Panc1 (cell line): ENCODE results near the gene PPEF1. TPM values are rescaled to one million over a fixed set of nuclear protein-coding genes. Genes with fewer than 3 reads are reported as not detected.

Source experiments
- ATAC-seq: fragments of 200-7000 bp; cut with Tn5 transposase; 2 replicates; pipeline ENCODE4 v1.9.1; 2020; ENCODE audit warnings: mild to moderate bottlenecking, moderate library complexity
- BruUV-seq: library from RNA; stranded (reverse); fragments of 400-500 nt; replicated peaks from 2 replicates; lab custom pipeline; 2021; lab: Mats Ljungman, UMichigan
- CTCF ChIA-PET: fragments of 300-600 bp; sonication (Branson Sonifier 250); formaldehyde crosslinking; loops from one replicate; lab custom pipeline; 2022; ENCODE audit warnings: antibody characterized with exemption; lab: Charles Lee
- POLR2A ChIA-PET: fragments of 300-600 bp; sonication (Branson Sonifier 250); formaldehyde crosslinking; loops from one replicate; lab custom pipeline; 2022; ENCODE audit warnings: antibody characterized with exemption; lab: Charles Lee
- DNase-seq: peaks from one replicate; pipeline ENCODE4 v3.0.0-alpha.2; 2010; ENCODE audit warnings: low read depth, low spot score
- H3K27ac ChIP-seq: 2 replicates; pipeline ENCODE4 v1.5.1; 2011; ENCODE audit warnings: mild to moderate bottlenecking, low read length, inconsistent platforms
- H3K27me3 ChIP-seq: fragments of 200-500 bp; sonication (Bioruptor generic); 2 replicates; pipeline ENCODE4 v1.6.0; 2014; ENCODE audit warnings: low read length, inconsistent platforms; ENCODE audit not compliant: control insufficient read depth, insufficient read depth
- H3K36me3 ChIP-seq: fragments of 200-500 bp; sonication (Bioruptor generic); 2 replicates; pipeline ENCODE4 v1.5.1; 2014; ENCODE audit warnings: inconsistent platforms, mild to moderate bottlenecking, low read length, moderate library complexity; ENCODE audit not compliant: control insufficient read depth, insufficient read depth
- H3K4me1 ChIP-seq: 2 replicates; pipeline ENCODE4 v1.5.1; 2011; ENCODE audit warnings: inconsistent platforms, mild to moderate bottlenecking, low read length, moderate library complexity; ENCODE audit not compliant: control insufficient read depth, insufficient read depth
- H3K4me3 ChIP-seq, 2 experiments: 2 replicates each; pipeline ENCODE4 v1.5.1; 2011 to 2012; ENCODE audit warnings: low read depth in 2 of 2, low read length in 2 of 2, mild to moderate bottlenecking in 2 of 2, inconsistent platforms in 1 of 2, moderate library complexity in 1 of 2
- H3K9me3 ChIP-seq: fragments of 200-500 bp; sonication (Bioruptor generic); 2 replicates; pipeline ENCODE4 v1.5.1; 2014; ENCODE audit warnings: low read depth, mild to moderate bottlenecking, inconsistent platforms, low read length, moderate library complexity; ENCODE audit not compliant: control insufficient read depth, insufficient read depth
- CTCF ChIP-seq: fragments of 450-650 bp; IDR thresholded peaks from 2 replicates; pipeline ENCODE4 v1.5.1; 2017; ENCODE audit warnings: mild to moderate bottlenecking
- POLR2AphosphoS5 ChIP-seq: IDR thresholded peaks from 2 replicates; pipeline ENCODE4 v1.6.1; 2012; ENCODE audit warnings: mild to moderate bottlenecking, low read depth, low read length, moderate library complexity
- REST ChIP-seq, 2 experiments: IDR thresholded peaks; 2 replicates each; pipeline ENCODE4 v1.6.1; 2011 to 2012; ENCODE audit warnings: low read depth in 2 of 2, control low read depth in 1 of 2, low read length in 1 of 2, mild to moderate bottlenecking in 1 of 2, moderate library complexity in 1 of 2; ENCODE audit not compliant: insufficient read depth in 1 of 2
- SIN3A ChIP-seq: IDR thresholded peaks from 2 replicates; pipeline ENCODE4 v1.6.1; 2012; ENCODE audit warnings: low read depth, mild to moderate bottlenecking, low read length, moderate library complexity, borderline replicate concordance; ENCODE audit not compliant: insufficient read depth
- TCF7L2 ChIP-seq: IDR thresholded peaks from 2 replicates; pipeline ENCODE4 v1.6.1; 2011; ENCODE audit warnings: mild to moderate bottlenecking, low read depth, low read length, inconsistent platforms
- in situ Hi-C: cut with HindIII; loops from 2 replicates; pipeline ENCODE4 v1.10.0; 2016; ENCODE audit warnings: low sequenced_read_pairs, low pct_unique_long_range_greater_than_20kb
- intact Hi-C: fragments of 100-400 bp; cut with micrococcal nuclease; formaldehyde crosslinking; loops from one replicate; pipeline ENCODE4 v1.10.0; 2022; ENCODE audit not compliant: unreplicated experiment
- total RNA-seq: library from RNA; stranded (reverse); gene quantifications from one replicate; pipeline ENCODE4 v1.2.1, GENCODE V29; 2021; ENCODE audit not compliant: unreplicated experiment

Gene PPEF1
- total RNA-seq, 1 experiment from 2014 or later, result not detected

GRCh38 chrX:18871161-18871890 is 163.9 kb downstream of the PPEF1 start:
- no TSS peak for BruUV-seq
- intact Hi-C loops, result no loop called here
- Histone ChIP-seq H3K4me3 (no peak overlapping the region), H3K4me1 (no peaks in the 10 kb centered on the region), H3K27me3 (no peaks in the 10 kb centered on the region), H3K9me3 (no peaks in the 10 kb centered on the region), H3K27ac (no peak overlapping the region), H3K36me3 (no peaks in the 10 kb centered on the region)
- ATAC-seq (no peak), DNase-seq (no peak)
- ChIA-PET CTCF (no interaction called here), POLR2A (no interaction called here)
- in situ Hi-C loops, result no loop called here
- TF ChIP-seq REST (IDR thresholded peaks at IDR 0.05; ENCODE audit: insufficient read depth in 1 of 2, low read depth in 2 of 2, low read length in 1 of 2), result no peak
- no peak for TF ChIP-seq CTCF
- TF ChIP-seq SIN3A, result no peak
- TF ChIP-seq POLR2AphosphoS5, result no peak
- no peak for TF ChIP-seq TCF7L2

- no peak for ATAC-seq
- no peak for TF ChIP-seq POLR2AphosphoS5
- TF ChIP-seq CTCF, result no peak
- TF ChIP-seq TCF7L2, result no peak
- TF ChIP-seq REST (IDR thresholded peaks at IDR 0.05; ENCODE audit: insufficient read depth in 1 of 2, low read depth in 2 of 2, low read length in 1 of 2), result no peak
- TF ChIP-seq SIN3A, result no peak
- BruUV-seq, result no TSS peak
- intact Hi-C loops, result no loop called here
- DNase-seq, result no peak
- in situ Hi-C loops, result no loop called here
- no peak overlapping the region for H3K27ac ChIP-seq
- no peaks in the 10 kb centered on the region for H3K36me3 ChIP-seq
- ChIA-PET CTCF (no interaction called here), POLR2A (no interaction called here)
- H3K4me3 ChIP-seq, result no peak overlapping the region
- H3K27me3 ChIP-seq, result no peaks in the 10 kb centered on the region
- H3K9me3 ChIP-seq, result no peaks in the 10 kb centered on the region
- H3K4me1 ChIP-seq, result no peaks in the 10 kb centered on the region
Observed at GRCh38 chrX:18871970-18872369, 164.5 kb downstream of the PPEF1 start.
